Osteoblast (primary cell): ENCODE measurements around the gene NRF1. TPM values are rescaled to one million over a fixed set of nuclear protein-coding genes. Genes with fewer than 3 reads are reported as not detected.

ENCODE experiments used
- DNase-seq: peaks from one replicate; pipeline ENCODE4 v3.0.0; 2011; ENCODE audit warnings: low spot score, mixed read lengths; ENCODE audit not compliant: insufficient read length; ENCODE audit errors: missing footprints
- H2AFZ ChIP-seq: 2 replicates; pipeline ENCODE4 v1.6.0; 2011; ENCODE audit warnings: mild to moderate bottlenecking, low read length
- H3K27ac ChIP-seq: 2 replicates; pipeline ENCODE4 v1.5.1; 2011; ENCODE audit warnings: mild to moderate bottlenecking, low read depth, low read length, moderate library complexity
- H3K27me3 ChIP-seq: 2 replicates; pipeline ENCODE4 v1.6.0; 2012; ENCODE audit warnings: mild to moderate bottlenecking, control low read depth, inconsistent platforms, low read length, moderate library complexity; ENCODE audit not compliant: insufficient read depth
- H3K36me3 ChIP-seq: 2 replicates; pipeline ENCODE4 v1.5.1; 2011; ENCODE audit warnings: mild to moderate bottlenecking, low read length, control low read depth, moderate library complexity; ENCODE audit not compliant: insufficient read depth
- H3K4me1 ChIP-seq: 2 replicates; pipeline ENCODE4 v1.5.1; 2011; ENCODE audit warnings: mild to moderate bottlenecking, low read length, control low read depth, moderate library complexity; ENCODE audit not compliant: insufficient read depth
- H3K4me2 ChIP-seq: 2 replicates; pipeline ENCODE4 v1.6.0; 2011; ENCODE audit warnings: mild to moderate bottlenecking, low read length; ENCODE audit not compliant: insufficient read depth
- H3K4me3 ChIP-seq: fragments of 200-600 bp; sonication (generic); 3 replicates; pipeline ENCODE4 v1.5.1; 2012; ENCODE audit warnings: mild to moderate bottlenecking, low read length, inconsistent platforms; ENCODE audit not compliant: insufficient read depth
- H3K79me2 ChIP-seq: 2 replicates; pipeline ENCODE4 v1.6.0; 2012; ENCODE audit warnings: mild to moderate bottlenecking, low read length, control low read depth, inconsistent platforms; ENCODE audit not compliant: insufficient read depth
- H3K9me3 ChIP-seq: 2 replicates; pipeline ENCODE4 v1.5.1; 2011; ENCODE audit warnings: low read depth, low read length, control low read depth
- H4K20me1 ChIP-seq: 2 replicates; pipeline ENCODE4 v1.6.0; 2012; ENCODE audit warnings: mild to moderate bottlenecking, low read length, control low read depth; ENCODE audit not compliant: insufficient read depth
- CTCF ChIP-seq: IDR thresholded peaks from 2 replicates; pipeline ENCODE4 v1.5.1; 2011; ENCODE audit warnings: mild to moderate bottlenecking, low read depth, low read length, moderate library complexity; ENCODE audit errors: extremely low read depth
- total RNA-seq: library from RNA; depleted of rRNA; stranded (reverse); fragments of >200 nt; gene quantifications from 2 replicates; pipeline ENCODE4 v1.2.3, GENCODE V29; 2012

The NRF1 gene
- total RNA-seq, 1 donor = 14.8 TPM

DNA sequence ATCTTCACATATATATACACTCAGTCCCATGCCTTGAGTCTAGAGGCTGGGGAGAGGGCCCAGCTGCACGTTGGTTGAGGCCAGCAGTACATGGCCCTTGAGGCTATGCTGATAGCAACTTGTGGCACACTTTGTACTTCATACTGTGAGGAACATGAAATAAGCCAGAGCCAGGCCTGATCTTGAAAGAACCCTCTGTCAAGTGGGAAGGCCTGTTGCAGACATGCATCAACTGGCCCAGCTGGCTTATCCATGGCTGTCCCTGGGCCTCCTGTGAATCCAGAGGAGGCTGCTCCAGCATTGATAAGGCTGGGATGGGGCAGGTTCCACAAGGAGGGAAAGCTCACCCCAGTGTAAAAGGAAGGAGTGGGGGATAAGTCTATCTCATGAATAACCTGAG is 140.4 kb downstream of the NRF1 start:
- no peaks in the 10 kb centered on the region for H3K4me1 ChIP-seq
- no peak for DNase-seq
- TF ChIP-seq CTCF = no peak
- H3K27me3 ChIP-seq = no peaks in the 10 kb centered on the region
- H3K27ac ChIP-seq = no peak overlapping the region
- no peak overlapping the region for H3K4me2 ChIP-seq
- no peaks in the 10 kb centered on the region for H4K20me1 ChIP-seq
- H3K4me3 ChIP-seq = no peak overlapping the region
- H3K9me3 ChIP-seq = no peaks in the 10 kb centered on the region
- H3K79me2 ChIP-seq = no peaks in the 10 kb centered on the region
- peaks cover 3% of the 10 kb centered on the region for H3K36me3 ChIP-seq
- no peak overlapping the region for H2AFZ ChIP-seq

- Histone ChIP-seq H3K79me2 (no peaks in the 10 kb centered on the region), H4K20me1 (no peaks in the 10 kb centered on the region), H3K9me3 (no peaks in the 10 kb centered on the region), H2AFZ (no peak overlapping the region), H3K36me3 (peaks cover 5% of the 10 kb centered on the region), H3K27me3 (no peaks in the 10 kb centered on the region), H3K4me2 (no peak overlapping the region), H3K4me1 (no peaks in the 10 kb centered on the region), H3K4me3 (no peak overlapping the region), H3K27ac (no peak overlapping the region)
- TF ChIP-seq CTCF = no peak
- DNase-seq = no peak
These were observed 141.2 kb downstream of the NRF1 start for GRCh38 chr7:129752760-129753159.

GRCh38 chr7:129754406-129754805 is 142.9 kb downstream of the NRF1 start:
- no peak for DNase-seq
- Histone ChIP-seq H3K4me2 (no peak overlapping the region), H4K20me1 (no peaks in the 10 kb centered on the region), H3K4me3 (no peak overlapping the region), H3K27me3 (no peaks in the 10 kb centered on the region), H3K36me3 (peaks cover 5% of the 10 kb centered on the region), H3K4me1 (no peaks in the 10 kb centered on the region), H2AFZ (no peak overlapping the region), H3K79me2 (no peaks in the 10 kb centered on the region), H3K27ac (no peak overlapping the region), H3K9me3 (no peaks in the 10 kb centered on the region)
- no peak for TF ChIP-seq CTCF

DNA sequence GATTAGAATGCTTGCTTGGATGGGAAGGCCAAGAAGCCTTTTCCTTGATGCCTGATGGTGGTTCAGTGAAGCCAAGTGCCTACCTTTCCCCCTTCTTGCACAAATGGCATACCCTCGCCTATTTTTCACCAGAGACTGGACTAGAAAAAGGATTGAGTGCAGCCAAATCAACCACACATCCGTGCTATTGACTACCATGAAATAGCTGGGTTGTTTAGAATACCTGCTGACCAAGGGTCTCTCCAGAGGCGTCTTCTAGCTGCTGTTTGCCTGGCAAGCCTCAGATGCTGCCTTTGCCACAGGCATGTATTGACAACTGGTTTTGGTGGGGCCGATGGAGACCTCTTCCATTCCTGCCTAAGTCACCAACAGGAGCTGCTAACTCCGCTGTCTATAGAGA is 146.5 kb downstream of the NRF1 start:
- H3K4me2 ChIP-seq = no peak overlapping the region
- H3K36me3 ChIP-seq = peaks cover 5% of the 10 kb centered on the region
- no peaks in the 10 kb centered on the region for H3K27me3 ChIP-seq
- H3K27ac ChIP-seq = no peak overlapping the region
- H4K20me1 ChIP-seq = no peaks in the 10 kb centered on the region
- H3K4me1 ChIP-seq = no peaks in the 10 kb centered on the region
- no peak overlapping the region for H2AFZ ChIP-seq
- no peak for TF ChIP-seq CTCF
- no peaks in the 10 kb centered on the region for H3K79me2 ChIP-seq
- DNase-seq = peak; percentile 52
- H3K9me3 ChIP-seq = no peaks in the 10 kb centered on the region
- H3K4me3 ChIP-seq = no peak overlapping the region
